SK-N-SH (cell line): ENCODE data around the gene RAPGEF3. TPM values are rescaled to one million over a fixed set of nuclear protein-coding genes. Genes with fewer than 3 reads are reported as not detected.

Source experiments
- CTCF ChIA-PET: fragments of 300-600, 350-600 bp; formaldehyde crosslinking; extraction: SDS; loops from one replicate; lab custom pipeline; 2021; lab: Yijun Ruan, JAX
- POLR2A ChIA-PET: fragments of 350-600 bp; sonication (Branson Sonifier 250); formaldehyde crosslinking; extraction: SDS; loops from one replicate; lab custom pipeline; 2020; ENCODE audit warnings: antibody characterized with exemption, inconsistent platforms; lab: Yijun Ruan, JAX
- DNase-seq: peaks from one replicate; pipeline ENCODE4 v3.0.0; 2012
- H2AFZ ChIP-seq: fragments of 200-600 bp; sonication (generic); 2 replicates; pipeline ENCODE4 v1.8.1; 2016; ENCODE audit warnings: antibody characterized with exemption, mild to moderate bottlenecking, low read depth
- H3F3A ChIP-seq: fragments of 200-600 bp; sonication (generic); replicated peaks from 2 replicates; pipeline ENCODE3; 2016; ENCODE audit warnings: antibody characterized with exemption, mild to moderate bottlenecking; ENCODE audit not compliant: insufficient read depth
- H3K27ac ChIP-seq, 2 experiments: fragments of 200-500 bp in 1 of 2; fragments of 200-600 bp in 1 of 2; sonication (Bioruptor generic) in 1 of 2; sonication (generic), shearing (Covaris generic) in 1 of 2; 2 replicates each; pipeline versions ENCODE4 v1.5.1 to v1.6.1; 2014 to 2016; ENCODE audit warnings: low read depth in 2 of 2, inconsistent platforms in 1 of 2, low read length in 1 of 2, mild to moderate bottlenecking in 1 of 2, mixed read lengths in 1 of 2
- H3K27me3 ChIP-seq: fragments of 200-600 bp; sonication (generic), shearing (Covaris generic); 2 replicates; pipeline ENCODE4 v1.6.1; 2016; ENCODE audit warnings: mixed run types; ENCODE audit not compliant: insufficient read depth
- H3K36me3 ChIP-seq, 2 experiments: fragments of 200-500 bp in 1 of 2; fragments of 200-600 bp in 1 of 2; sonication (Bioruptor generic) in 1 of 2; sonication (generic) in 1 of 2; replicated peaks in 1 of 2; 2 replicates each; pipeline versions ENCODE3 to v1.5.1; 2014 to 2016; ENCODE audit warnings: low read length in 1 of 2, mild to moderate bottlenecking in 1 of 2; ENCODE audit not compliant: insufficient read depth in 2 of 2, control insufficient read depth in 1 of 2
- H3K4me1 ChIP-seq, 2 experiments: fragments of 200-500 bp in 1 of 2; fragments of 200-600 bp in 1 of 2; sonication (Bioruptor generic) in 1 of 2; sonication (generic), shearing (Covaris generic) in 1 of 2; 2 replicates each; pipeline versions ENCODE4 v1.5.1 to v1.6.1; 2014 to 2016; ENCODE audit warnings: low read depth in 1 of 2, low read length in 1 of 2, mixed run types in 1 of 2; ENCODE audit not compliant: insufficient read depth in 2 of 2, control insufficient read depth in 1 of 2
- H3K4me2 ChIP-seq: fragments of 200-600 bp; sonication (generic), shearing (Covaris generic); 2 replicates; pipeline ENCODE4 v1.6.1; 2017; ENCODE audit warnings: mixed run types
- H3K4me3 ChIP-seq, 2 experiments: fragments of 200-500 bp in 1 of 2; fragments of 200-600 bp in 1 of 2; sonication (Bioruptor generic) in 1 of 2; sonication (generic), shearing (Covaris generic) in 1 of 2; 2 replicates each; pipeline versions ENCODE4 v1.5.1 to v1.8.1; 2014 to 2016; ENCODE audit warnings: low read depth in 2 of 2, inconsistent platforms in 1 of 2, low read length in 1 of 2, mild to moderate bottlenecking in 1 of 2, mixed read lengths in 1 of 2, moderate library complexity in 1 of 2
- H3K79me2 ChIP-seq: fragments of 200-600 bp; sonication (generic); 2 replicates; pipeline ENCODE4 v1.8.1; 2017; ENCODE audit warnings: mild to moderate bottlenecking; ENCODE audit not compliant: insufficient read depth
- H3K9ac ChIP-seq: fragments of 200-600 bp; sonication (generic); 2 replicates; pipeline ENCODE4 v1.6.1; 2017; ENCODE audit warnings: mixed run types
- H3K9me2 ChIP-seq: fragments of 200-600 bp; sonication (generic); 2 replicates; pipeline ENCODE4 v1.6.1; 2017; ENCODE audit warnings: mixed run types
- H3K9me3 ChIP-seq: fragments of 200-600 bp; sonication (generic); 2 replicates; pipeline ENCODE4 v1.6.1; 2017; ENCODE audit warnings: mixed run types, mild to moderate bottlenecking, moderate library complexity
- H4K20me1 ChIP-seq: fragments of 200-600 bp; sonication (generic); 2 replicates; pipeline ENCODE4 v1.6.1; 2017; ENCODE audit warnings: mild to moderate bottlenecking, mixed run types; ENCODE audit not compliant: insufficient read depth
- ELF1 ChIP-seq: IDR thresholded peaks from 2 replicates; pipeline ENCODE4 v1.4.0; 2012
- EP300 ChIP-seq, 2 experiments: IDR thresholded peaks; 2 replicates each; pipeline versions ENCODE4 v1.4.0 to v1.6.1; 2012; ENCODE audit warnings: borderline replicate concordance in 1 of 2, low read depth in 1 of 2, low read length in 1 of 2
- EZH2phosphoT487 ChIP-seq: fragments of 200-600 bp; sonication (generic); IDR thresholded peaks from 2 replicates; pipeline ENCODE4 v1.6.1; 2017; ENCODE audit warnings: low read depth, mixed run types, mild to moderate bottlenecking, antibody characterized with exemption, moderate library complexity, borderline replicate concordance
- FOSL2 ChIP-seq: IDR thresholded peaks from 2 replicates; pipeline ENCODE4 v1.4.0; 2012; ENCODE audit warnings: low read depth, mild to moderate bottlenecking, moderate library complexity, borderline replicate concordance
- FOXM1 ChIP-seq: IDR thresholded peaks from 2 replicates; pipeline ENCODE4 v1.4.0; 2012; ENCODE audit warnings: low read depth, mild to moderate bottlenecking
- GABPA ChIP-seq: IDR thresholded peaks from 2 replicates; pipeline ENCODE4 v1.4.0; 2012; ENCODE audit warnings: low read depth, mild to moderate bottlenecking
- GATA2 ChIP-seq: sonication (generic); formaldehyde crosslinking; IDR thresholded peaks from 2 replicates; pipeline ENCODE4 v1.5.0; 2020; ENCODE audit warnings: mild to moderate bottlenecking, missing genetic modification reagents
- JUND ChIP-seq: IDR thresholded peaks from 2 replicates; pipeline ENCODE4 v1.4.0; 2012
- RAD21 ChIP-seq: IDR thresholded peaks from 2 replicates; pipeline ENCODE4 v1.6.1; 2012; ENCODE audit warnings: mild to moderate bottlenecking, low read length
- RFX5 ChIP-seq: IDR thresholded peaks from 2 replicates; pipeline ENCODE4 v1.6.1; 2012; ENCODE audit warnings: mild to moderate bottlenecking, improper control_type of control experiment, low read length
- RXRA ChIP-seq: IDR thresholded peaks from 2 replicates; pipeline ENCODE4 v1.4.0; 2012; ENCODE audit warnings: low read depth, mild to moderate bottlenecking, borderline replicate concordance
- SIN3A ChIP-seq: IDR thresholded peaks from 2 replicates; pipeline ENCODE4 v1.6.1; 2012; ENCODE audit warnings: low read depth, mild to moderate bottlenecking, low read length, moderate library complexity, borderline replicate concordance
- TEAD4 ChIP-seq: IDR thresholded peaks from 2 replicates; pipeline ENCODE4 v1.4.0; 2012; ENCODE audit warnings: mild to moderate bottlenecking, borderline replicate concordance; ENCODE audit not compliant: insufficient read depth
- YY1 ChIP-seq: IDR thresholded peaks from 2 replicates; pipeline ENCODE4 v1.4.0; 2012; ENCODE audit warnings: low read depth, mild to moderate bottlenecking
- WGBS: methylation state at CpG from one replicate; pipeline ENCODE4 v1.1.6; 2017; ENCODE audit warnings: low lambda C conversion rate; 5-methylcytosine and 5-hydroxymethylcytosine counted together
- polyA plus RNA-seq, 3 experiments: library from polyadenylated mRNA; depleted of rRNA; stranded (reverse); fragments of >200 nt; gene quantifications; 2 replicates each; pipeline ENCODE4 v1.2.3, GENCODE V29; 2012
- TF ChIP-seq, protein P1 (sequence below): IDR thresholded peaks from 2 replicates; pipeline ENCODE4 v1.4.0; 2012; ENCODE audit warnings: low read depth, borderline replicate concordance
- TF ChIP-seq, protein P2 (sequence below): IDR thresholded peaks from 2 replicates; pipeline ENCODE4 v1.4.0; 2012; ENCODE audit warnings: low read depth
- TF ChIP-seq, protein P3 (sequence below): fragments of 150-350 bp; IDR thresholded peaks from 2 replicates; pipeline ENCODE4 v1.6.1; 2017; ENCODE audit warnings: antibody characterized with exemption, low read length, low read depth, borderline replicate concordance
- TF ChIP-seq, protein P4 (sequence below): fragments of 200-600 bp; sonication (generic); IDR thresholded peaks from 2 replicates; pipeline ENCODE4 v1.6.1; 2017; ENCODE audit warnings: antibody characterized with exemption, mild to moderate bottlenecking, moderate library complexity
- TF ChIP-seq, protein P5 (sequence below): IDR thresholded peaks from 2 replicates; pipeline ENCODE4 v1.6.1; 2012; ENCODE audit warnings: mild to moderate bottlenecking, low read depth, low read length, moderate library complexity

RAPGEF3 gene
- polyA plus RNA-seq, 1 of the 3 experiments (the other 2 are of a cell fraction) = 0.90 TPM

DNA sequence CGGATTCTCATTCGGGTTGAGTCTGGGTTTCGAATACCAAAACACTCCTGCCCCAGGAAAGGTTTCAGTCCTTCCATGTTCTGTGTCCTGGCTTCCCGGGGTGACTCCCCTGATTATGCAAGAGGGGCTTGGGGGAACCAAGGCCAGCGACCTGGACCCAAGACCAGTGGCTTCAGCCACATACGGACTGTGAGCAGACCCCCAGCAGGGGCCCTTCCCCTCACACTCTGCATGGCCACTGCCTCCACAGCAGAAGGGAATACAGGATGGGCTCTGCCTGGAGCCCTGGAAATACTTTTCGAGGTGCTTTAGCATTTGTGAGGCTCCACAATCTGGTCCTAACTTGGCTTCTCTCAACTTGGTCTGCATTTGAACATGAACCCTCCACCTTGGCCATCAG, 41.9 kb upstream of the RAPGEF3 start:
- H3K27me3 ChIP-seq = no peaks in the 10 kb centered on the region
- peaks cover 12 to 40% of the 10 kb centered on the region in 2 experiments; a peak in 2 of 4 replicates for H3K4me1 ChIP-seq
- WGBS = 96% methylated on average over 5 of the region's 7 CpGs
- no peak overlapping the region for H3K4me3 ChIP-seq
- H3K9me3 ChIP-seq = no peaks in the 10 kb centered on the region
- DNase-seq = no peak
- peaks cover 25 to 41% of the 10 kb centered on the region in 2 experiments for H3K36me3 ChIP-seq
- H3K4me2 ChIP-seq = no peak overlapping the region
- H3K9ac ChIP-seq = no peak overlapping the region
- TF ChIP-seq GABPA (no peak), YY1 (no peak), TEAD4 (no peak), SIN3A (no peak), RAD21 (no peak), FOSL2 (no peak), GATA2 (no peak), EP300 (IDR thresholded peaks at IDR 0.05; ENCODE audit: borderline replicate concordance in 1 of 2, low read depth in 1 of 2, low read length in 1 of 2) (no peak), ELF1 (no peak), FOXM1 (no peak), EZH2phosphoT487 (no peak)
- TF ChIP-seq, protein P1, sequence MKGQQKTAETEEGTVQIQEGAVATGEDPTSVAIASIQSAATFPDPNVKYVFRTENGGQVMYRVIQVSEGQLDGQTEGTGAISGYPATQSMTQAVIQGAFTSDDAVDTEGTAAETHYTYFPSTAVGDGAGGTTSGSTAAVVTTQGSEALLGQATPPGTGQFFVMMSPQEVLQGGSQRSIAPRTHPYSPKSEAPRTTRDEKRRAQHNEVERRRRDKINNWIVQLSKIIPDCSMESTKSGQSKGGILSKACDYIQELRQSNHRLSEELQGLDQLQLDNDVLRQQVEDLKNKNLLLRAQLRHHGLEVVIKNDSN = no peak
- TF ChIP-seq, protein P2, sequence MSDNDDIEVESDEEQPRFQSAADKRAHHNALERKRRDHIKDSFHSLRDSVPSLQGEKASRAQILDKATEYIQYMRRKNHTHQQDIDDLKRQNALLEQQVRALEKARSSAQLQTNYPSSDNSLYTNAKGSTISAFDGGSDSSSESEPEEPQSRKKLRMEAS = no peak
- TF ChIP-seq, protein P3, sequence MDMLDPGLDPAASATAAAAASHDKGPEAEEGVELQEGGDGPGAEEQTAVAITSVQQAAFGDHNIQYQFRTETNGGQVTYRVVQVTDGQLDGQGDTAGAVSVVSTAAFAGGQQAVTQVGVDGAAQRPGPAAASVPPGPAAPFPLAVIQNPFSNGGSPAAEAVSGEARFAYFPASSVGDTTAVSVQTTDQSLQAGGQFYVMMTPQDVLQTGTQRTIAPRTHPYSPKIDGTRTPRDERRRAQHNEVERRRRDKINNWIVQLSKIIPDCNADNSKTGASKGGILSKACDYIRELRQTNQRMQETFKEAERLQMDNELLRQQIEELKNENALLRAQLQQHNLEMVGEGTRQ = no peak
- TF ChIP-seq, all 33 proteins: peak for 0
- no peak overlapping the region for H3K27ac ChIP-seq
- no peaks in the 10 kb centered on the region for H3F3A ChIP-seq
- H4K20me1 ChIP-seq = peaks cover 73% of the 10 kb centered on the region
- H3K9me2 ChIP-seq = no peaks in the 10 kb centered on the region
- H3K79me2 ChIP-seq = peaks cover 77% of the 10 kb centered on the region
- CTCF ChIA-PET = interaction anchor here (0.9 to 15.5 kb wide), 4 partner anchors 8 to 39 kb away, joined by 3 to 247 read pairs (median 16); no protein-coding TSS in a partner anchor
- POLR2A ChIA-PET = no interaction called here
- H2AFZ ChIP-seq = no peak overlapping the region

DNA sequence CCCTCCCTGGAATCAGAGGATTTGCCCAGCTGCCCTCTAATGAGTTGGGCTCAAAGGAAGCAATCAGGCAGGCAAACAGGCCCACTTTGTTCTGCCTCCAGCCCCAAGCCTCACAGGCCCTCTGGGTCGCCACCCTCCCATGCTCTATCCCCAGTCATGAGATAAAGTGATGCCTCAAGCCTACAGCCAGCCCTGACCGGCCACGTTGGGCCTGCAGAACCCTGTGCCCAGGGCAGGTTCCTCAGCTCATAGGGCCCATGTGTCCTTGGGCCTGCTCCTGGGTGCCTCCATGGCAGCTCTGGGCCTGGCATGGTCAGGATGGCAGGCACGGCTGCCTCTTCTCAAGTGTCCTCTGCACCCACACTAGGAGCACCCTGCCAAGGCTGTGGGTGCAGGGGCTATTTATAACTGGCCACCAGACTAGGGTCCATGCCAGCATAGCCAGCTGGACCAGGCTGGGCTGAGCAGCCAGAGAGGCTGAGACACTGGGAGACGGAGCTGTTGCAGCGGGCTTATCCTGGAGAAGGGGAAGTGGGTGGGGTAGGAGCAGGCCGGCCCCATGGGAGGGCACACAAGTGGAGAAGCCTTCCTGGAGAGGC, 40.8 kb upstream of the RAPGEF3 start:
- H3K9me3 ChIP-seq = no peaks in the 10 kb centered on the region
- no peak overlapping the region for H3K4me2 ChIP-seq
- H3K9me2 ChIP-seq = no peaks in the 10 kb centered on the region
- CTCF ChIA-PET = interaction anchor here (0.9 to 15.5 kb wide), 6 partner anchors 9 to 83 kb away, joined by 3 to 247 read pairs (median 14); no protein-coding TSS in a partner anchor
- H3K4me1 ChIP-seq = peaks cover 12 to 40% of the 10 kb centered on the region in 2 experiments; a peak in 2 of 4 replicates
- H3K79me2 ChIP-seq = peaks cover 65% of the 10 kb centered on the region
- no peaks in the 10 kb centered on the region for H3F3A ChIP-seq
- 100% methylated on average over 1 of the region's 7 CpGs for WGBS
- POLR2A ChIA-PET = no interaction called here
- peaks cover 17 to 47% of the 10 kb centered on the region in 2 experiments for H3K36me3 ChIP-seq
- no peaks in the 10 kb centered on the region for H3K27me3 ChIP-seq
- DNase-seq = no peak
- no peak overlapping the region for H2AFZ ChIP-seq
- peaks cover 62% of the 10 kb centered on the region for H4K20me1 ChIP-seq
- H3K9ac ChIP-seq = no peak overlapping the region
- H3K27ac ChIP-seq = no peak overlapping the region; a peak in 1 of 4 replicates
- H3K4me3 ChIP-seq = no peak overlapping the region
- TF ChIP-seq YY1 (no peak), RAD21 (no peak), JUND (no peak), RFX5 (no peak), FOXM1 (no peak), RXRA (no peak)
- TF ChIP-seq, protein P1 = no peak
- TF ChIP-seq, protein P4, sequence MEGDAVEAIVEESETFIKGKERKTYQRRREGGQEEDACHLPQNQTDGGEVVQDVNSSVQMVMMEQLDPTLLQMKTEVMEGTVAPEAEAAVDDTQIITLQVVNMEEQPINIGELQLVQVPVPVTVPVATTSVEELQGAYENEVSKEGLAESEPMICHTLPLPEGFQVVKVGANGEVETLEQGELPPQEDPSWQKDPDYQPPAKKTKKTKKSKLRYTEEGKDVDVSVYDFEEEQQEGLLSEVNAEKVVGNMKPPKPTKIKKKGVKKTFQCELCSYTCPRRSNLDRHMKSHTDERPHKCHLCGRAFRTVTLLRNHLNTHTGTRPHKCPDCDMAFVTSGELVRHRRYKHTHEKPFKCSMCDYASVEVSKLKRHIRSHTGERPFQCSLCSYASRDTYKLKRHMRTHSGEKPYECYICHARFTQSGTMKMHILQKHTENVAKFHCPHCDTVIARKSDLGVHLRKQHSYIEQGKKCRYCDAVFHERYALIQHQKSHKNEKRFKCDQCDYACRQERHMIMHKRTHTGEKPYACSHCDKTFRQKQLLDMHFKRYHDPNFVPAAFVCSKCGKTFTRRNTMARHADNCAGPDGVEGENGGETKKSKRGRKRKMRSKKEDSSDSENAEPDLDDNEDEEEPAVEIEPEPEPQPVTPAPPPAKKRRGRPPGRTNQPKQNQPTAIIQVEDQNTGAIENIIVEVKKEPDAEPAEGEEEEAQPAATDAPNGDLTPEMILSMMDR = no peak
- TF ChIP-seq, protein P5, sequence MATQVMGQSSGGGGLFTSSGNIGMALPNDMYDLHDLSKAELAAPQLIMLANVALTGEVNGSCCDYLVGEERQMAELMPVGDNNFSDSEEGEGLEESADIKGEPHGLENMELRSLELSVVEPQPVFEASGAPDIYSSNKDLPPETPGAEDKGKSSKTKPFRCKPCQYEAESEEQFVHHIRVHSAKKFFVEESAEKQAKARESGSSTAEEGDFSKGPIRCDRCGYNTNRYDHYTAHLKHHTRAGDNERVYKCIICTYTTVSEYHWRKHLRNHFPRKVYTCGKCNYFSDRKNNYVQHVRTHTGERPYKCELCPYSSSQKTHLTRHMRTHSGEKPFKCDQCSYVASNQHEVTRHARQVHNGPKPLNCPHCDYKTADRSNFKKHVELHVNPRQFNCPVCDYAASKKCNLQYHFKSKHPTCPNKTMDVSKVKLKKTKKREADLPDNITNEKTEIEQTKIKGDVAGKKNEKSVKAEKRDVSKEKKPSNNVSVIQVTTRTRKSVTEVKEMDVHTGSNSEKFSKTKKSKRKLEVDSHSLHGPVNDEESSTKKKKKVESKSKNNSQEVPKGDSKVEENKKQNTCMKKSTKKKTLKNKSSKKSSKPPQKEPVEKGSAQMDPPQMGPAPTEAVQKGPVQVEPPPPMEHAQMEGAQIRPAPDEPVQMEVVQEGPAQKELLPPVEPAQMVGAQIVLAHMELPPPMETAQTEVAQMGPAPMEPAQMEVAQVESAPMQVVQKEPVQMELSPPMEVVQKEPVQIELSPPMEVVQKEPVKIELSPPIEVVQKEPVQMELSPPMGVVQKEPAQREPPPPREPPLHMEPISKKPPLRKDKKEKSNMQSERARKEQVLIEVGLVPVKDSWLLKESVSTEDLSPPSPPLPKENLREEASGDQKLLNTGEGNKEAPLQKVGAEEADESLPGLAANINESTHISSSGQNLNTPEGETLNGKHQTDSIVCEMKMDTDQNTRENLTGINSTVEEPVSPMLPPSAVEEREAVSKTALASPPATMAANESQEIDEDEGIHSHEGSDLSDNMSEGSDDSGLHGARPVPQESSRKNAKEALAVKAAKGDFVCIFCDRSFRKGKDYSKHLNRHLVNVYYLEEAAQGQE = no peak
